Activated gamma-delta T cell treated with Interleukin-2 at 50 U/mL for 16 hours (primary cell): Measurements from ENCODE around the gene RBMY1D.
"Not testable (repeated sequence)": the region's sequence is repeated elsewhere in the genome, so short reads cannot be mapped to it uniquely, and the experiment has no call there.

Experiments used
- DNase-seq: peaks from one replicate; pipeline ENCODE4 v3.0.0-alpha.2; 2020

RBMY1D gene

GRCh38 chrY:21894426-21894825 lies at the start of gene RBMY1D:
RBMY1D (minus strand) TSS chrY:21894526; CDS start chrY:21892513, 2,013 bp downstream.
- DNase-seq: not testable (repeated sequence)

- not testable (repeated sequence) for DNase-seq
These were observed 23.6 kb upstream of the RBMY1D start, which contains the start of gene RBMY1E for GRCh38 chrY:21917932-21918331. RBMY1E (minus strand) TSS chrY:21918032; CDS start chrY:21916054, 1,978 bp downstream.

GRCh38 chrY:21869407-21870076 lies 24.8 kb downstream of the RBMY1D start:
- DNase-seq: not testable (repeated sequence)

- no peak for DNase-seq
These were observed 48.8 kb downstream of the RBMY1D start for GRCh38 chrY:21845481-21845880.

- no peak for DNase-seq
These were observed 52.2 kb downstream of the RBMY1D start for GRCh38 chrY:21842090-21842489.

- no peak for DNase-seq
These were observed 54.8 kb downstream of the RBMY1D start for GRCh38 chrY:21839489-21839888.

GRCh38 chrY:21836343-21836742 lies 58.0 kb downstream of the RBMY1D start:
- DNase-seq: no peak

GRCh38 chrY:21835052-21835451 lies 59.3 kb downstream of the RBMY1D start:
- DNase-seq: no peak
